PC-3 (cell line): ENCODE data around the gene RAB7B. TPM values are rescaled to one million over a fixed set of nuclear protein-coding genes. Genes with fewer than 3 reads are reported as not detected.

Experiments used
- ATAC-seq: fragments of 200-7000 bp; cut with Tn5 transposase; 2 replicates; pipeline ENCODE4 v1.9.1; 2020; ENCODE audit warnings: mild to moderate bottlenecking, moderate library complexity
- BruUV-seq: library from RNA; stranded (reverse); fragments of 400-500 nt; replicated peaks from 2 replicates; lab custom pipeline; 2021; lab: Mats Ljungman, UMichigan
- CTCF ChIA-PET: fragments of 300-600 bp; sonication (Branson Sonifier 250); formaldehyde crosslinking; loops from one replicate; lab custom pipeline; 2022; ENCODE audit warnings: antibody characterized with exemption; lab: Charles Lee
- POLR2A ChIA-PET: fragments of 300-600 bp; sonication (Branson Sonifier 250); formaldehyde crosslinking; loops from one replicate; lab custom pipeline; 2022; ENCODE audit warnings: antibody characterized with exemption; ENCODE audit not compliant: unreplicated experiment; lab: Charles Lee
- DNase-seq: peaks from one replicate; pipeline ENCODE4 v3.0.0-alpha.2; 2015
- H2AFZ ChIP-seq: fragments of 300-600 bp; sonication (generic); 2 replicates; pipeline ENCODE4 v1.6.0; 2016; ENCODE audit warnings: antibody characterized with exemption, low read length
- H3F3A ChIP-seq: fragments of 300-600 bp; sonication (generic); one replicate; pipeline ENCODE4 v1.6.0; 2017; ENCODE audit warnings: antibody characterized with exemption, low read length, control low read depth, mild to moderate bottlenecking; ENCODE audit not compliant: unreplicated experiment
- H3K27ac ChIP-seq: fragments of 300-600 bp; sonication (generic); 2 replicates; pipeline ENCODE4 v1.5.1; 2016; ENCODE audit warnings: mild to moderate bottlenecking, low read length
- H3K27me3 ChIP-seq: fragments of 300-600 bp; sonication (generic); 2 replicates; pipeline ENCODE4 v1.6.1; 2016; ENCODE audit warnings: low read length, mixed read lengths
- H3K36me3 ChIP-seq: fragments of 300-600 bp; sonication (generic); 2 replicates; pipeline ENCODE4 v1.6.1; 2016; ENCODE audit warnings: low read depth, mixed run types, low read length, mixed read lengths
- H3K4me1 ChIP-seq: fragments of 300-600 bp; sonication (generic); 2 replicates; pipeline ENCODE4 v1.5.1; 2016; ENCODE audit warnings: low read length; ENCODE audit not compliant: insufficient read depth
- H3K4me2 ChIP-seq: fragments of 300-600 bp; sonication (generic); 2 replicates; pipeline ENCODE4 v1.6.0; 2016; ENCODE audit warnings: low read length
- H3K4me3 ChIP-seq: fragments of 300-600 bp; sonication (generic); 2 replicates; pipeline ENCODE4 v1.5.1; 2016; ENCODE audit warnings: mild to moderate bottlenecking, low read length, mixed read lengths
- H3K79me2 ChIP-seq: fragments of 300-600 bp; sonication (generic); 2 replicates; pipeline ENCODE4 v1.6.1; 2017; ENCODE audit warnings: low read length, mixed read lengths
- H3K9ac ChIP-seq: fragments of 300-600 bp; sonication (generic); 2 replicates; pipeline ENCODE4 v1.6.0; 2016; ENCODE audit warnings: mild to moderate bottlenecking, low read length
- H3K9me2 ChIP-seq: fragments of 300-600 bp; sonication (generic); replicated peaks from 2 replicates; pipeline ENCODE4 v1.6.1; 2016; ENCODE audit warnings: mixed run types, low read length, mixed read lengths
- H3K9me3 ChIP-seq: fragments of 300-600 bp; sonication (generic); 2 replicates; pipeline ENCODE4 v1.6.1; 2016; ENCODE audit warnings: low read length, mixed read lengths
- H4K20me1 ChIP-seq: fragments of 300-600 bp; sonication (generic); 2 replicates; pipeline ENCODE4 v1.6.1; 2016; ENCODE audit warnings: low read length, mixed read lengths
- CTCF ChIP-seq: fragments of 300-600 bp; sonication (generic); conservative IDR thresholded peaks from 2 replicates; pipeline ENCODE4 v1.5.1; 2017; ENCODE audit warnings: antibody characterized with exemption, low read depth, mild to moderate bottlenecking, low read length
- EZH2 ChIP-seq: fragments of 300-600 bp; sonication (generic); IDR thresholded peaks from one replicate; pipeline ENCODE4 v1.6.1; 2017; ENCODE audit warnings: antibody characterized with exemption, mild to moderate bottlenecking, low read length; ENCODE audit not compliant: unreplicated experiment
- EZH2phosphoT487 ChIP-seq: fragments of 300-600 bp; sonication (generic); IDR thresholded peaks from 2 replicates; pipeline ENCODE4 v1.6.1; 2018; ENCODE audit warnings: mild to moderate bottlenecking, antibody characterized with exemption, low read length, borderline replicate concordance
- intact Hi-C: fragments of 100-400 bp; cut with micrococcal nuclease; formaldehyde crosslinking; loops from 2 replicates; pipeline ENCODE4 v1.9.0; 2023
- total RNA-seq: library from RNA; depleted of rRNA; stranded (reverse); fragments of >200 nt; gene quantifications from 2 replicates; pipeline ENCODE4 v1.2.3, GENCODE V29; 2014

RAB7B gene
- total RNA-seq, 1 experiment from 2014 or later, result not detected

- TF ChIP-seq EZH2 (no peak), EZH2phosphoT487 (no peak), CTCF (no peak)
- Histone ChIP-seq H3K9me3 (no peaks in the 10 kb centered on the region), H3K27me3 (peaks cover 50% of the 10 kb centered on the region), H3K79me2 (no peaks in the 10 kb centered on the region), H3K4me1 (peaks cover 8% of the 10 kb centered on the region; the same call in 1 of the 2 replicates), H3F3A (no peaks in the 10 kb centered on the region), H3K9ac (no peak overlapping the region), H3K9me2 (no peaks in the 10 kb centered on the region), H3K4me2 (no peak overlapping the region), H3K36me3 (no peaks in the 10 kb centered on the region), H2AFZ (no peak overlapping the region), H3K27ac (no peak overlapping the region), H4K20me1 (no peaks in the 10 kb centered on the region), H3K4me3 (no peak overlapping the region)
- CTCF ChIA-PET, result no interaction called here
- intact Hi-C loops, result no loop called here
- DNase-seq, result no peak
- POLR2A ChIA-PET, result no interaction called here
- no TSS peak for BruUV-seq
- no peak for ATAC-seq
Measured at GRCh38 chr1:205988585-205988995, 14.6 kb downstream of the RAB7B start.

GRCh38 chr1:205986861-205987260 lies 16.3 kb downstream of the RAB7B start:
- ChIA-PET POLR2A (no interaction called here), CTCF (interaction anchor here (0.9 to 1.6 kb wide), 2 partner anchors 10 to 68 kb away, joined by 3 to 15 read pairs; no protein-coding TSS in a partner anchor)
- ATAC-seq (no peak), DNase-seq (no peak)
- no peak overlapping the region for H3K4me3 ChIP-seq
- no peak overlapping the region for H3K27ac ChIP-seq
- intact Hi-C loops, result no loop called here
- H3K9me2 ChIP-seq, result no peaks in the 10 kb centered on the region
- no peaks in the 10 kb centered on the region for H3K9me3 ChIP-seq
- H3K79me2 ChIP-seq, result no peaks in the 10 kb centered on the region
- H3K9ac ChIP-seq, result no peak overlapping the region
- peaks cover 35% of the 10 kb centered on the region for H3K27me3 ChIP-seq
- no peak overlapping the region for H3K4me2 ChIP-seq
- no TSS peak for BruUV-seq
- H3F3A ChIP-seq, result no peaks in the 10 kb centered on the region
- TF ChIP-seq EZH2phosphoT487 (no peak), EZH2 (no peak), CTCF (no peak)
- H4K20me1 ChIP-seq, result no peaks in the 10 kb centered on the region
- H2AFZ ChIP-seq, result no peak overlapping the region
- peaks cover 9% of the 10 kb centered on the region; the same call in 1 of the 2 replicates for H3K4me1 ChIP-seq
- H3K36me3 ChIP-seq, result no peaks in the 10 kb centered on the region

GRCh38 chr1:205986292-205986691 lies 16.9 kb downstream of the RAB7B start:
- Histone ChIP-seq H3K79me2 (no peaks in the 10 kb centered on the region), H3K27ac (no peak overlapping the region), H3K4me1 (peaks cover 9% of the 10 kb centered on the region; the same call in 1 of the 2 replicates), H3K4me2 (no peak overlapping the region), H4K20me1 (no peaks in the 10 kb centered on the region), H2AFZ (no peak overlapping the region), H3F3A (no peaks in the 10 kb centered on the region), H3K36me3 (no peaks in the 10 kb centered on the region), H3K9me3 (no peaks in the 10 kb centered on the region), H3K9ac (no peak overlapping the region), H3K9me2 (no peaks in the 10 kb centered on the region), H3K4me3 (no peak overlapping the region), H3K27me3 (peaks cover 29% of the 10 kb centered on the region)
- ChIA-PET POLR2A (interaction anchor here (0.7 kb wide), 1 partner anchor 122 kb away, joined by 3 read pairs; no protein-coding TSS in a partner anchor), CTCF (interaction anchor here (0.5 to 1.6 kb wide), 3 partner anchors 9 to 1538 kb away, joined by 3 to 15 read pairs (median 3); no protein-coding TSS in a partner anchor)
- no peak; the same call in 1 of the 2 replicates for ATAC-seq
- no peak for TF ChIP-seq EZH2
- TF ChIP-seq CTCF, result peak; percentile 44
- TF ChIP-seq EZH2phosphoT487, result no peak
- no TSS peak for BruUV-seq
- DNase-seq, result no peak
- intact Hi-C loops, result no loop called here
